Measurements from ENCODE around the gene ARL17A.
"Not testable (repeated sequence)": the region's sequence is repeated elsewhere in the genome, so short reads cannot be mapped to it uniquely, and the experiment has no call there.

ARL17A gene

DNA sequence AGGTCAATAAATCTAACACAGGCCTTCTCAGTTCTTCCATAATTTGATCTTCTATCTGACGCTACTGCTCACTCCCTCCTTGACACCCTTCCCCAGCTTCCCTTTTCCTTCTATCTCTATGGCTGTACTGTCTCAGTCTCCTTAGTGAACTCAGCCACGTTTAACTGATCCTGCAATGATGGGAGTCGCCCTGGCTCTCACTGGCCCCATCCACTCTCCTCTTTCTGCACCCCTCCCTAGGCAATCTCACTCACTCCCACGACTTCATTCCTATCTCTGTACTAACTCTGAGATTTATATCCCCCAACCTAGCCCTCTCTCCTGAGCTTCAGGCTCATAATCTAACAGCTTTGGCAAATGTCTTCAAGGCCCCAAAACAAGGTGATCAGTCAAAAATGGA is 7.7 kb downstream of the ARL17A start:
- POLR2A ChIA-PET (ENCODE audit: low non-redundant PET); H3K27ac ChIP-seq; CTCF ChIA-PET; DNase-seq (ENCODE audit: low spot score): not testable (repeated sequence)

DNA sequence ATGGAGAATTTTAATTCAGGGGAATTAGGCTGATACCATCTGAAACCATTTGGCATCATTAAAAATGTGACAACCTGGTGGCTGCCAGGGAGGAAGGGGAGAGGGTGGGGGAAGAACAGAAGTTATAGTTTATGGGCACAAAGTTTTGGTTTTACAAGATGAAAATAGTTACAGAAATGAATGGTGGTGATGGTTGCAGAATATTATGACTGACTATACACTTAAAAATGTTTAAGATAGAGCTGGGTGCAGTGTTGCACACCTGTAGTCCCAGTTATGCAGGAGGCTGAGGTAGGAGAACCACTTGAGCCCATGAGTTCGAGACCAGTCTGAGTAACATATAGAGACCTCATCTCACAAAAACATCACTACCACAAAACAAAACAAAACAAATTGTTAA is 12.5 kb downstream of the ARL17A start:
- H3K27ac ChIP-seq; POLR2A ChIA-PET (ENCODE audit: low non-redundant PET); DNase-seq (ENCODE audit: low spot score); CTCF ChIA-PET: not testable (repeated sequence)

DNA sequence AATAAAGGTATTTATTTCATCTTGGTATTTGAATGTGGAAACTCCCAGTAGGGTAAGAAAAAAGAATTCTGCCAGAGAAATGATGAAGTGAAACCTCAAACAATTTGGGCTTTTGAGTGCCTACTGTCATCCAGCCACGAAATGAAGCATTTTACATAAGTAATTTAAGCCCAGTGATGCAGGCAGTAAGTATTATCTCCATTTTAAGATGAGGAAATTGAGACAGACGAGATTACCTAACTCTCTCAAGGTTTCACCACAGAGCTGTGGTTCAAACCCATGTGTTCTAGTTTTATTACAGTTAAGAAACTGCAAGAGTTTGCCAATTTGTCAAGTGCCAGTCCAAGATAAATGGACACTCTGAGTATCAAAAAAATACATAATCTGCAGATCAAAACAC is 13.2 kb downstream of the ARL17A start:
- H3K27ac ChIP-seq; CTCF ChIA-PET; POLR2A ChIA-PET (ENCODE audit: low non-redundant PET); DNase-seq (ENCODE audit: low spot score): not testable (repeated sequence)

DNA sequence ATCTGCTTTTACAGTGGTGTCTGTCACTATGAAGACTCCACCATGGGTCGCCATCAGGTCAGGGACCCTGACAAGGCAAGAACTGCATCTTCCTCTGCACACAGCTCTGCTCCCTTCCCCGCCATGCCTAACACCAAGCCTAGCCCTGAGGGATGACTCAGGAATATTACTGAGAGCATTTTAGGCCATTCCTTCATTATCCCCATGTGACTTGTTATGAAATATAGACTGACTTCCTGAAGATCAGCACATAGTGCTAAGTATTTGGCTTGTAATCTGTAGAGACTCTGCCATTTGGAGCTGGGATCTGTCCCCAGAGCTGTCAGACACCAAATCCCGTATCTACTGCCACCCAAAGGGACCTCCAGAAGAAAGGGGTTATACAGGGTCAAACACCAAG is 19.4 kb downstream of the ARL17A start:
- CTCF ChIA-PET; DNase-seq (ENCODE audit: low spot score); POLR2A ChIA-PET (ENCODE audit: low non-redundant PET); H3K27ac ChIP-seq: not testable (repeated sequence)

- CTCF ChIA-PET; POLR2A ChIA-PET (ENCODE audit: low non-redundant PET); H3K27ac ChIP-seq; DNase-seq (ENCODE audit: low spot score): not testable (repeated sequence)
Observed at GRCh38 chr17:46559155-46559554, 20.3 kb downstream of the ARL17A start.

- CTCF ChIA-PET; DNase-seq (ENCODE audit: low spot score); POLR2A ChIA-PET (ENCODE audit: low non-redundant PET); H3K27ac ChIP-seq: not testable (repeated sequence)
Observed at GRCh38 chr17:46548607-46549006, 30.9 kb downstream of the ARL17A start.

DNA sequence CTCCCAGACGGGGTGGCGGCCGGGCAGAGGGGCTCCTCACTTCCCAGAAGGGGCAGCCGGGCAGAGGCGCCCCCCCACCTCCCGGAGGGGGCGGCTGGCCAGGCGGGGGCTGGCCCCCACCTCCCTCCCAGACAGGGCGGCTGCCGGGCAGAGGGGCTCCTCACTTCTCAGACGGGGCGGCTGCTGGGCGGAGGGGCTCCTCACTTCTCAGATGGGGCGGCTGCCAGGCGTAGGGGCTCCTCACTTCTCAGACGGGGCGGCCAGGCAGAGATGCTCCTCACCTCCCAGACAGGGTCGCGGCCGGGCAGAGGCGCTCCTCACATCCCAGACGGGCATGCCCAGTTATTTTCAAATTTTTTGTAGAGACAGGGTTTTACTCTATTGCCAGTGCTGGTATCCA is 44.8 kb downstream of the ARL17A start:
- POLR2A ChIA-PET (ENCODE audit: low non-redundant PET); DNase-seq (ENCODE audit: low spot score); H3K27ac ChIP-seq; CTCF ChIA-PET: not testable (repeated sequence)

- POLR2A ChIA-PET (ENCODE audit: low non-redundant PET); H3K27ac ChIP-seq; DNase-seq (ENCODE audit: low spot score); CTCF ChIA-PET: not testable (repeated sequence)
Observed at GRCh38 chr17:46512168-46512567, 67.3 kb downstream of the ARL17A start, which contains the start of gene LRRC37A2. LRRC37A2 (plus strand) TSS chr17:46512468; CDS start chr17:46512713, 245 bp downstream.

DNA sequence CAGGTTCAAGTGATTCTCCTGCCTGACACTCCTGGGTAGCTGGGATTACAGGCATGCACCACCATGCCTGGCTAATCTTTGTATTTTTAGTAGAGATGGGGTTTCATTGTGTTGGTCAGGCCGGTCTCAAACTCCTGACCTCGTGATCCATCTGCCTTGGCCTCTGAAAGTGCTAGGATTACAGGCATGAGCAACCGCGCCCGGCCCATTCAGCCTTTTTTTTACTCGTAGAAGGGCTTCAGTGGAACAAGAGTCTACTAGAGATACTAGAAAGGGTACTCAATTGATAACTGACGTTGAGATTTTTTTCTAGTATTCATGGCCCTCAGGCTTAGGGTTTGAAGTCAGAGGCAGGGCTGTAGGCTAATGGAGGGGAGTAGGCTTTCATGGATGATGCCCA is 73.6 kb downstream of the ARL17A start:
- CTCF ChIA-PET; DNase-seq (ENCODE audit: low spot score); POLR2A ChIA-PET (ENCODE audit: low non-redundant PET); H3K27ac ChIP-seq: not testable (repeated sequence)

DNA sequence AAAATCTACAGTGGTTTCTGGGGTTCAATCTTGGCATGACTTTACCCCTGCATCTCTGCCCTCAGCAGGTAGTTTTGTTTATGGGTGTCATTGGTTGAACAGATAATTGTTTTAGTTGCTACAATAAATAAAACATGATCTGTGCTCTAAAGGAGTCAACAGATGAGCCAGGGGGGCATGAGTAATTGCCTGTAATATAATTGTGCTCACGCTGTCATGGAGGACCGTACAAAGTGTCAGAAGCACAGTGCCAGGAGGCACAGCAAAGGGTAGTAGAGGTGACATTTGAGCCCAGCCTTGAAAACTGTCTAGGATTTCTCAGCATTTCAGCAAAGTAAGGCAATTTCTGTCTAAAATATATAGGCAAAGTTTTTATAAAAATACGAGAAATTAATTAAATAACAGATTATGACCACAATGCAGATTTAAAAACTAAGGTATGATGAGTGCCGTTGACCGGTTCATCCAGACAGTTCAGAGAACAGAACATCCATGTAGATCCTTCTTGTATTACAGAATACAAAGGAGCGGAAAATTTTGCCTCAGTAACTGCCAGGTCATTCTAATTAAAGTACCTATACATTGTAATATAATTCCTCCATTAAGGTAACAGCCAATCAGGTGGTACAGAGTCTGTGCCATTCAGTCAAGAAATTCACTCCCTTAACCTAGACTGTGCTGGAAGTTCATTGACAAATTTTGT is 79.9 kb downstream of the ARL17A start:
- CTCF ChIA-PET; POLR2A ChIA-PET (ENCODE audit: low non-redundant PET); DNase-seq (ENCODE audit: low spot score); H3K27ac ChIP-seq: not testable (repeated sequence)

GRCh38 chr17:46492021-46492420 is 87.5 kb downstream of the ARL17A start:
- CTCF ChIA-PET; H3K27ac ChIP-seq; DNase-seq (ENCODE audit: low spot score); POLR2A ChIA-PET (ENCODE audit: low non-redundant PET): not testable (repeated sequence)

- H3K27ac ChIP-seq; CTCF ChIA-PET; POLR2A ChIA-PET (ENCODE audit: low non-redundant PET); DNase-seq (ENCODE audit: low spot score): not testable (repeated sequence)
Observed at GRCh38 chr17:46481310-46481709, 98.2 kb downstream of the ARL17A start.

GRCh38 chr17:46478823-46479222 is 100.7 kb downstream of the ARL17A start:
- POLR2A ChIA-PET (ENCODE audit: low non-redundant PET); CTCF ChIA-PET: not testable (repeated sequence)

DNA sequence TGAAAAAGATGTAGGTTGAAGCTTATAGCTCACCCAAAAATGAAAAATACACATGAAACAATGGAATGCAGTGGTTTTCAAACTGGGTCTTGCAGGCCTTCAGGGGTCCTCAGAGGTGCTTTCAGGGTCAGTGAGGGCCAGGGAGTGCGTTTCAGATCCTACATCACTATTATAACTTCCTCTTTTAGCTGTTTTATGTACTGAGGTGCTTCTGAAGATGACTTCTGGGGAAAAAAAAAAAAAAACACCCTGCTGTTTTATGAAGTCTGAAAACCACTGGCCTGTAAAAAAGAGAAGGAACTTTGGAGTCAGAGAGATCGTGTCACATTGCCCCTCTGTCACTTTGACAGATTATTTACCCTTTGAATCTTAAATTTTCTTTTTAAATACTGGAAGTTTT is 103.9 kb downstream of the ARL17A start:
- CTCF ChIA-PET; DNase-seq (ENCODE audit: low spot score); H3K27ac ChIP-seq; POLR2A ChIA-PET (ENCODE audit: low non-redundant PET): not testable (repeated sequence)

More at GRCh38 chr17:46478823-46479222, 100.7 kb downstream of the ARL17A start:
- DNase-seq (ENCODE audit: low spot score); H3K27ac ChIP-seq: not testable (repeated sequence)

- CTCF ChIA-PET; DNase-seq (ENCODE audit: low spot score); POLR2A ChIA-PET (ENCODE audit: low non-redundant PET); H3K27ac ChIP-seq: not testable (repeated sequence)
Observed at GRCh38 chr17:46474489-46474888, 105.0 kb downstream of the ARL17A start.

DNA sequence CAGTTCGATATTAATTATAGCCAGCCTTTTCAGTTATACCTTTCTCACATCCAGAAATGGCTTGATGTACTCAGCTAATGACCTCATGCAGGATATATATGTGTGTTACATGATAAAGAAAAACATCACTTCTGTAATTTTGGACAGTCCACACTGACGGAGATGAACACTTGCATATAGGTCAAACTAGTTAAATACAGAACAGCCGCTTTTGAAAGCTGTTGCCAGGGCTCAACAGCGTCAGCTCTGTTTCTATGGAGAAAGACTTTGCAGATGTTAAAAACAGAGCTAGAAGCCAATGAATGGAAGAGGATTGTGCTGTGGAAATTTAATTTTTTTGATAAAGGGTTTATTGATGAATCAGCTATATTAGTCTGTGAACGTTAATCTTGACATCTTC is 111.9 kb downstream of the ARL17A start:
- H3K27ac ChIP-seq; DNase-seq (ENCODE audit: low spot score); CTCF ChIA-PET; POLR2A ChIA-PET (ENCODE audit: low non-redundant PET): not testable (repeated sequence)
